GM21528 (cell line): ENCODE data around the gene ZFP36L2.
A peak's percentile ranks its signal among the peaks of the same experiment; 100 is the strongest.

ENCODE experiments used
- ATAC-seq: cut with Tn5 transposase; IDR thresholded peaks from one replicate; pipeline ENCODE4 v1.9.1; 2021; ENCODE audit warnings: mild to moderate bottlenecking, moderate library complexity; ENCODE audit not compliant: unreplicated experiment, low FRiP score

ZFP36L2 gene

GRCh38 chr2:43224571-43225092 lies 1.8 kb downstream of the ZFP36L2 start:
- ATAC-seq, result no peak

- ATAC-seq, result no peak
Observed at GRCh38 chr2:43224131-43224570, 2.3 kb downstream of the ZFP36L2 start.

GRCh38 chr2:43223521-43224001 lies 2.8 kb downstream of the ZFP36L2 start:
- ATAC-seq, result no peak

DNA sequence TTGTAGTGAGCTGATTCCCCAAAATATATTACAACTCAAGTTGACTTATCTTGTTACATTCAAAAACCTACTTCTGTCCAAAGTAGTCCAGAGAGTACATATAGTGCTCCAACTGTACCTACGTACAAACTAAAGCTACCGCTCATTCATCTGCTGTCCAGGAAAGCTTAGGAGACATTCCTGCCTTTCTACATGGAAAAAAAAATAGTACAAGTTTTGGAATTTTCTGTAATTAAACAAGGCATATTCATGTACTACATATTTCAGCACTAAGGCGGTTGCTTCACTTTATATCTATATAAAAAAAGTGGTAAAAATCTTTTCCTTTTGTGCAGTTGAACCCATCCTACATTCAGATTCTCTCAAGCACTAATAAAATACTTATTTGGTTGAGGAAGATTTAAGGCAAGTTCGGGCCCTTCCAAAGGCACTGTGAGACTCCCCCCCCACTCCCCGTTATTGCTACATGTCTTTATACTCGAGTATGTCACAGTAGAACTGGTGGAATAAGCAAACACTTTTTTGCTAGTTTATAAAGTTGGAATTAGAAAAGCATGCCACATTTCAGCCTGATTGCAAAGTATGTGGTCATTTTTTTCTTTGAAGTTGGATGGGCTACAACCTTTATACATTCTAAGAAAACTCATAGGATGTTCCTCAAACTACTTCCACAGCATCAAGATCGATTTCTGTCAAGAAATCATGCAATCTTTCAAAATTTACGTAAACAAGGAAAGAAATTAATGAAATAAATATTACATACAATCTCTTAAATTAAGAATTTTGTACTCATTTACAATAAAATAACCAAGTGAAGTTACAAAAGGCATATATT lies 3.7 kb downstream of the ZFP36L2 start:
- no peak for ATAC-seq

- no peak for ATAC-seq
Observed at GRCh38 chr2:43221763-43222474, 4.5 kb downstream of the ZFP36L2 start.

DNA sequence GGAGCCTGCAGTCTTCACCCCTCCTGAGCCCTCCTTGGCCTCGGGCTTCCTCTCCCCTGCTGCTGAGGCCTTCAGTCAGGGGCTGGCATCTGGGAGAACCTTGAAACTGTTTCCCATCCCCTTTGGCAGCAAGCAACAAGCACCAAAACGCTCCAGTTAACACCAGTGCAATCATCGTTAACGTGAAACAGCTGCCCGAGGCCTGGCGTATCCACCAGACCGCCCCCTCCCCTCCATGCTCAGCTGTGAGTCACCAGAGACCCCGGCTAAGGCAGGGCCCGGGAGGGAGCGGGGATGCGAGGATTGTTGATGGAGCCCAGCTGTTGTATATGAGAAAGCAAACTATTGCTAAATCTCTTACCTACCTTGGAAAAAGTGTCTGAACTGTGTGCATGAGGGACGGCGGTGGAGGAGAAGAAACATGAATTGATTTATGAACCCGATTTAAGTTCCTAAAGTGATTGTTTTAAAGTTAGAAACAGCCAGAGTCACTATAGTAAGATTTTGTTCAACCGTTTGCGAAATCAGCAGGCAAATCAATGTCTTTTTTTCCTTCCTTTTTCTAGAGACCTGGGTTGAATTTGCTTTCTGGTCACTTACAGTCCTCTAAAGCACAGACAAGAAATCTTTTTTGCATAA lies 5.2 kb downstream of the ZFP36L2 start:
- ATAC-seq, result no peak

GRCh38 chr2:43220760-43221123 lies 5.7 kb downstream of the ZFP36L2 start:
- ATAC-seq, result no peak

DNA sequence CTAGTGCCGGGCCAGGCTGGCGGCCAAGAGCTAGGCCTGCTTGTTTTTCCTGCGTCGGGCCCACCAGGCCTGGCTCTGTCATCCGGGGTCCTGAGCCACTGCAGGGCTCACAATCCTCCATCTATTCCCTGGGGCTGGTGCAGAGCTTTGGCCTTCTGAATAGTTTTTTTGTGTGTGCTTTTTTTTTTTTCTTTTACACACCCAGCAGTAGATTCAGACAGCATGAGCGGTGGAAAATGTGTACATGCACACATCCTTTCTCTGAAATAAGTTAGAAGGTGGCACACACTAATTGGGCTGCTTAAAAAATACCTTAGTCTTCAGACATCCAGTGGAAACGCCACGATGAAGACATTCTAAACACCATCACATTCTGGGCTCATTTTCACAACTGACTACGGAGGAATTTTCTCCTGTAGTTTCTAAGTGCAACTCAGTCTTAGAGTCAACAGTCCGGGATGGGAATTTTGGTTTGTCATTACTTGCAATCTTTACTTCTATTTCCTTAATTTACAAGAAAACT lies 6.1 kb downstream of the ZFP36L2 start:
- ATAC-seq, result no peak

GRCh38 chr2:43219383-43220228 lies 6.8 kb downstream of the ZFP36L2 start:
- ATAC-seq, result peak; percentile 51

- peak; percentile 27 for ATAC-seq
Observed at GRCh38 chr2:43218702-43219382, 7.6 kb downstream of the ZFP36L2 start.

- no peak for ATAC-seq
Observed at GRCh38 chr2:43218155-43218701, 8.2 kb downstream of the ZFP36L2 start.

GRCh38 chr2:43217228-43218154 lies 8.9 kb downstream of the ZFP36L2 start:
- ATAC-seq, result no peak

- ATAC-seq, result no peak
Observed at GRCh38 chr2:43216629-43217028, 9.8 kb downstream of the ZFP36L2 start.

DNA sequence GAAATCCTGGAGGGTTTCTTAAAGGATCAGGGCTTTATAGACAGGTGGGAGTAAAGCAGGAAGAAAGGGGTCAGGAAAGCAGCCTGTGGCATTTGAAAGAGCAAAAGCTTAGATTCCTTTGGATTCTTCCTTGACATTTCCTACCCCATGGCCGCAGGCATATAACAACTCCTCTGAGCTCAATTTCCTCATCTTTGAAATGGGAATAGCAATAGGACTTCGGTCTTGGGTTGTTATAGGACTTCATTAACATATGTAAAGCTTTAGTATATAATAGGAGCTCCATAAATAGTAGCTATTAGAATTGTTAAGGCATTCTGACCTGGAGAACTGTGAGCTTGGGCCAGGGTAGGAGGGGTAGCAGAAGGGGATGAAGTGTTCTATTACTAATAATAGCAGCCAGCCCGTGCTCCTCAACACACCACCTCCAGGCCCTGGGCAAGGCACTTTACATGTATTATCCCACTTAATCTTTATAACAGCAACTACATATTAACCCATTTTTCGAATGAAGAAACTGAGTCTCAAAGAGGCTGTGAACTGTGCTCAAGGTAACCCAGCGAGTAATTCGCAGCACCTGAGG lies 10.6 kb downstream of the ZFP36L2 start:
- no peak for ATAC-seq

- ATAC-seq, result no peak
Observed at GRCh38 chr2:43214253-43214652, 12.2 kb downstream of the ZFP36L2 start.

DNA sequence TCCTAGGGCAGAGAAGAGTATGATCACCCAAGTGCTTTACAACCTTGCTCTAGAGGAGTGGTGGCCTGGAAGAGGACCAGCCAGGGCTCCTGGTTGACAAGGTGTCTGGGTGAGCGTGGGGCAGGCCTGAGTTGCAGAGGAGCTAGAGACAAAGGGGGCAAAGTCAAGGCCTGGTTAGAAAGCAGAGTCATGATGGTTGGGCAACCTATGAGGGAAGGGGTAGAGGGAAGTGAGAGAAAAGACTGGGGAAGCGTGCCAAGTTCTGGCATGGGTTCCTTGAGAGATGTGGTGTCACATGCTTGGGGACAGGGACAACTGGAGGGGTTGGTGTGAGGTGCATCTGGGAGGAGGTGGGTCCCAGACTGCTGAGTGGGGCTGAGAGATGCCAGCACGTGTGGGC lies 13.5 kb downstream of the ZFP36L2 start:
- ATAC-seq, result no peak

DNA sequence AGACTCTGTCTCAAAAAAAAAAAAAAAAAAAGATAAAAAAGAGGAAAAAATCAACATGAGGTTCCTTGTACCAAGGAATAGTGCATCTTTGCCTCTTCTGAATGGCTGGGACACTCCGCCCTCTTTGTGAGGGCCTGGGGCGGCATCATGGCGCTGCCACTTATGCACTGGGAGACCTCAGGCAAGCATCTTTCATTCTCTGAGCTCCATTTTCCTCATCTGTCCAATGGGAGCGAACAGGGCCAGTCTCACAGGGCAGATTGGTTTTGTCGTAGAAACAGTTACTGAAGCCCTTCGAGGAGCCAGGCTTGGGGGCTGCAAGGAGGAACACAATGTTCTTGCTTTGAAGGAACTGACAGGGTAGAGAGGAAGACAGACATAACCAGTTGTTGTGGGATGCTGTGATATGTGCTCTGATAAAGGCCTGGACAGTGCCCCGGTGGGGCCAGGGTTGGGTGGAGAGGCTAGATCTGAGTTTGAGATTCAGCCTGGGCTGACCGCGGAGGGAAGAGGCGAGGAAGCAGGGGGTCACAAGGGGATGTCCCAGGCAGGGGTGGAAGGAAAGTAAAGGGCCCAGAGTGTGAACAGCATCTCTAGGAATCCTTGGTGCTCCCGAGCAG lies 14.1 kb downstream of the ZFP36L2 start:
- no peak for ATAC-seq
